ENCODE data around the gene EYS. TPM values are rescaled to one million over a fixed set of nuclear protein-coding genes. Genes with fewer than 3 reads are reported as not detected.

Gene EYS
- total and polyA plus RNA-seq, 2 of the 13 experiments (the other 11 are each of a cell fraction or from before 2014, with no cell fraction given), result 0.04 to 0.07 TPM

GRCh38 chr6:65410309-65410708 is 296.7 kb downstream of the EYS start:
- ChIA-PET POLR2A (no interaction called here), CTCF (ENCODE audit: low intra/inter-chr PET ratio, low total read pairs) (no interaction called here)
- H3K4me2 ChIP-seq (ENCODE audit: low read depth, low read length), result no peak overlapping the region
- no peak overlapping the region for H3K27ac ChIP-seq (ENCODE audit: extremely low read length, insufficient read depth, low read length)
- FAIRE-seq (no peak), ATAC-seq (no peak), DNase-seq (ENCODE audit: low spot score) (no peak)
- no peaks in the 10 kb centered on the region for H3K9me3 ChIP-seq (ENCODE audit: low read length)
- no peaks in the 10 kb centered on the region for H3K27me3 ChIP-seq (ENCODE audit: control insufficient read depth in 1 of 2, insufficient read depth in 2 of 2, low read length in 2 of 2)
- under 1% methylated on average over 3 of the region's 3 CpGs for WGBS (ENCODE audit: low lambda C conversion rate)
- intact Hi-C loops (cut with micrococcal nuclease; ENCODE audit: unreplicated experiment) (no loop called here), in situ Hi-C loops (cut with HindIII; ENCODE audit: extremely low pct_ligation_motif_present, low pct_unique_long_range_greater_than_20kb) (no loop called here)
- H3K4me3 ChIP-seq (replicated peaks in 1 of 3; ENCODE audit: insufficient read depth in 1 of 3, low read depth in 2 of 3, low read length in 3 of 3), result no peak overlapping the region
- peak; percentile 47 for TF ChIP-seq HNF4A (CRISPR knock-in tag; IDR thresholded peaks at IDR 0.05)
- TF ChIP-seq GATAD2A (CRISPR knock-in tag; IDR thresholded peaks at IDR 0.05), result 0 out of 2 replicates have a peak, but pooled peaks have one; percentile 14
- no peak for TF ChIP-seq SOX6 (IDR thresholded peaks at IDR 0.05)
- no peak for TF ChIP-seq SOX6 (CRISPR knock-in tag; IDR thresholded peaks at IDR 0.05)
- no peak for TF ChIP-seq ADNP (CRISPR knock-in tag; IDR thresholded peaks at IDR 0.05)
- no peak for TF ChIP-seq ZNF496 (CRISPR knock-in tag; IDR thresholded peaks at IDR 0.05; ENCODE audit: insufficient replicate concordance)
- no peak for TF ChIP-seq ZNF580 (CRISPR knock-in tag; IDR thresholded peaks at IDR 0.05; ENCODE audit: borderline replicate concordance, low read depth)
- no TSS peak for BruUV-seq (replicated peaks)
- 0 out of 2 replicates have a peak, but pooled peaks cover 5% of the 10 kb centered on the region for H3K4me1 ChIP-seq (ENCODE audit: insufficient read depth, low read length)
- H4K20me1 ChIP-seq (ENCODE audit: insufficient read depth, low read length), result no peaks in the 10 kb centered on the region
- no peaks in the 10 kb centered on the region for H3K36me3 ChIP-seq (replicated peaks in 1 of 2; ENCODE audit: control insufficient read depth in 1 of 2, insufficient read depth in 2 of 2, low read length in 2 of 2)
- no peak overlapping the region for H2AFZ ChIP-seq (ENCODE audit: low read length)
- no peak overlapping the region for H3K9ac ChIP-seq (ENCODE audit: insufficient read depth, low read depth, low read length)
- no peaks in the 10 kb centered on the region for H3K79me2 ChIP-seq (ENCODE audit: insufficient read depth, low read length)

- no peak for DNase-seq (ENCODE audit: low spot score)
- Histone ChIP-seq H3K4me1 (ENCODE audit: insufficient read depth, low read length) (no peaks in the 10 kb centered on the region), H3K4me3 (replicated peaks in 1 of 3; ENCODE audit: insufficient read depth in 1 of 3, low read depth in 2 of 3, low read length in 3 of 3) (no peak overlapping the region), H3K27me3 (ENCODE audit: control insufficient read depth in 1 of 2, insufficient read depth in 2 of 2, low read length in 2 of 2) (no peaks in the 10 kb centered on the region), H4K20me1 (ENCODE audit: insufficient read depth, low read length) (no peaks in the 10 kb centered on the region), H3K27ac (ENCODE audit: extremely low read length, insufficient read depth, low read length) (no peak overlapping the region), H3K9ac (ENCODE audit: insufficient read depth, low read depth, low read length) (no peak overlapping the region), H2AFZ (ENCODE audit: low read length) (no peak overlapping the region), H3K36me3 (replicated peaks in 1 of 2; ENCODE audit: control insufficient read depth in 1 of 2, insufficient read depth in 2 of 2, low read length in 2 of 2) (no peaks in the 10 kb centered on the region), H3K79me2 (ENCODE audit: insufficient read depth, low read length) (no peaks in the 10 kb centered on the region), H3K4me2 (ENCODE audit: low read depth, low read length) (no peak overlapping the region), H3K9me3 (ENCODE audit: low read length) (no peaks in the 10 kb centered on the region)
- in situ Hi-C loops (cut with HindIII; ENCODE audit: extremely low pct_ligation_motif_present, low pct_unique_long_range_greater_than_20kb) (no loop called here), intact Hi-C loops (cut with micrococcal nuclease; ENCODE audit: unreplicated experiment) (no loop called here)
- no peak for ATAC-seq
- FAIRE-seq, result no peak
- POLR2A ChIA-PET, result no interaction called here
- no TSS peak for BruUV-seq (replicated peaks)
- CTCF ChIA-PET (ENCODE audit: low intra/inter-chr PET ratio, low total read pairs), result no interaction called here
- TF ChIP-seq HDAC2 (CRISPR knock-in tag; IDR thresholded peaks at IDR 0.05), result no peak
- TF ChIP-seq THRA (CRISPR knock-in tag; IDR thresholded peaks at IDR 0.05; ENCODE audit: borderline replicate concordance), result no peak
- TF ChIP-seq ZNF543 (CRISPR knock-in tag; IDR thresholded peaks at IDR 0.05), result no peak
- no peak for TF ChIP-seq BCL3 (CRISPR knock-in tag; IDR thresholded peaks at IDR 0.05)
- no peak for TF ChIP-seq CBX1 (IDR thresholded peaks at IDR 0.05; ENCODE audit: low read depth)
- TF ChIP-seq PAF1 (CRISPR knock-in tag; IDR thresholded peaks at IDR 0.05), result no peak
- TF ChIP-seq ZNF781 (CRISPR knock-in tag; IDR thresholded peaks at IDR 0.05; ENCODE audit: borderline replicate concordance, not compliant biosample characterization), result no peak
- no peak for TF ChIP-seq NKX3-1 (CRISPR knock-in tag; IDR thresholded peaks at IDR 0.05)
- TF ChIP-seq ZFAT (CRISPR knock-in tag; conservative IDR thresholded peaks at IDR 0.05), result no peak
- TF ChIP-seq ZBTB14 (CRISPR knock-in tag; IDR thresholded peaks at IDR 0.05), result no peak
These were observed 304.5 kb downstream of the EYS start for GRCh38 chr6:65402564-65402963.

All from HepG2 (cell line).